ENCODE measurements around the gene RAB36.

DNA sequence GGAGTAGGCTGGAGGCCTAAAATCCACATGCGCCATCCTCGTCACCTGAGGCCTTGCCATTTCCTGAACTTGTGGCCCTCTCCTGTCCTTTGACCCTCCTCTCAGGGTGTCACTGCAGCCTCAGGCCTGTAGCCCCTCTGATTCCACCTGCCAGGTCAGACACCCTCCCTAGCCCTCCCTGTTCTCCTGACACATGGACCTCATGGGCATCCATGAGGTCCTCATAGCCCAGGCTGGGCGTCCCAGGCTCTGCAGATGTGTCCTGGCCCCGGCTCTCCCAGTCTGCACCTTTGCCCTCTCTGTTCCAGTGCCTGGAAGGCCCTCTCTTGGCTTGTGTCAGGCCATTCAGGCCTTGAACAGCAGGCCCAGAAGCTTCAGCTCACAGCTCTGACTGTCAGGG, 15.8 kb downstream of the RAB36 start:
- no peak for TF ChIP-seq IRF1 (CRISPR knock-in tag; IDR thresholded peaks at IDR 0.05)
- no peak for TF ChIP-seq SP1 (CRISPR knock-in tag; conservative IDR thresholded peaks at IDR 0.05)
- no peak for TF ChIP-seq SMAD3 (CRISPR knock-in tag; IDR thresholded peaks at IDR 0.05; ENCODE audit: borderline replicate concordance)
- no peak for TF ChIP-seq CTCF (IDR thresholded peaks at IDR 0.05)
- TF ChIP-seq USF2 (CRISPR knock-in tag; IDR thresholded peaks at IDR 0.05): no peak
- no peak for TF ChIP-seq ETV6 (CRISPR knock-in tag; IDR thresholded peaks at IDR 0.05)
